Heart left ventricle (tissue), 13 donors: ENCODE data around the gene TTC8.

Experiments used
- CTCF ChIP-seq, 12 donors: fragments of 200-600 bp; sonication (generic) in 4 of 12; IDR thresholded peaks; one replicate each; pipeline versions ENCODE4 v1.5.0 to v1.8.0; 2018 to 2022; ENCODE audit warnings: antibody characterized with exemption in 12 of 12, mild to moderate bottlenecking in 5 of 12
- POLR2A ChIP-seq, 2 donors: fragments of 450-650 bp; IDR thresholded peaks; one replicate each; pipeline ENCODE4 v1.6.1; 2017; ENCODE audit warnings: antibody characterized with exemption in 2 of 2, mild to moderate bottlenecking in 2 of 2, moderate library complexity in 2 of 2
- donor health status: ischemic (EF 13 %, LVEDD 7.1; RV severe dilation, severe dysfunction).
- donor health status: DM: no; HTN: yes; CAD: no.
- donor health status: DM: no; HTN: no; CAD: no.
- donor health status: ischemic (EF 25% LVEDD 6.9; RV normal size, moderate dysfunction).
- donor health status: ischemic (EF 25% LVEDD 5.7; RV mildly dilated, moderate dysfunction).
- donor health status: ischemic (EF 35%, LVEDD 5.7; RV mildly dilated, moderate dysfunction).
- donor health status: nonischemic (EF 11% LVEDD 7.7; RV severe dilation, severe dysfunction).
- donor health status: DM: yes; HTN: yes; CAD: no.
- donor health status: PGD.
- donor health status: ischemic (EF 29% LVEDD 5.4; RV normal size, mild dysfunction).
- donor health status: nonischemic (EF 23%, LVEDD 6.1; RV moderate dilation, normal function).

GRCh38 chr14:88823968-88824313 lies 510 bp upstream of the TTC8 start:
- TF ChIP-seq POLR2A (IDR thresholded peaks at IDR 0.05) (no peak), CTCF (IDR thresholded peaks at IDR 0.05) (no peak)
